PFSK-1 (cell line): ENCODE results near the gene GH1.

Experiments used
- FOXP2 ChIP-seq: optimal IDR thresholded peaks from 2 replicates; pipeline ENCODE3; 2011; ENCODE audit warnings: borderline replicate concordance, control low read depth, inconsistent platforms; ENCODE audit not compliant: insufficient read depth; ENCODE audit errors: extremely low read length, extremely low read depth
- POLR2AphosphoS5 ChIP-seq: IDR thresholded peaks from 2 replicates; pipeline ENCODE4 v1.6.1; 2012; ENCODE audit warnings: low read depth, mild to moderate bottlenecking, control low read depth, low read length, moderate library complexity
- REST ChIP-seq, 2 experiments: IDR thresholded peaks; 2 replicates each; pipeline versions ENCODE4 v1.6.1 to v1.8.0; 2011 to 2012; ENCODE audit warnings: low read depth in 2 of 2, low read length in 2 of 2, control low read depth in 1 of 2, inconsistent platforms in 1 of 2, mild to moderate bottlenecking in 1 of 2, moderate library complexity in 1 of 2; ENCODE audit not compliant: insufficient read depth in 1 of 2
- SIN3A ChIP-seq: IDR thresholded peaks from 2 replicates; pipeline ENCODE4 v1.6.1; 2012; ENCODE audit warnings: mild to moderate bottlenecking, low read length, moderate library complexity, borderline replicate concordance; ENCODE audit not compliant: insufficient read depth
- TAF1 ChIP-seq: IDR thresholded peaks from 2 replicates; pipeline ENCODE4 v1.6.1; 2012; ENCODE audit warnings: low read length, control low read depth, borderline replicate concordance; ENCODE audit not compliant: insufficient read depth

GH1 gene

GRCh38 chr17:63918305-63918704, 334 bp downstream of the GH1 start:
- TF ChIP-seq POLR2AphosphoS5: no peak
- no peak for TF ChIP-seq REST (IDR thresholded peaks at IDR 0.05; ENCODE audit: insufficient read depth in 1 of 2, low read depth in 2 of 2, low read length in 2 of 2)
- no peak for TF ChIP-seq TAF1
- TF ChIP-seq SIN3A: no peak
- no peak for TF ChIP-seq FOXP2

GRCh38 chr17:63917646-63918045, 993 bp downstream of the GH1 start:
- TF ChIP-seq FOXP2 (no peak), SIN3A (no peak), REST (IDR thresholded peaks at IDR 0.05; ENCODE audit: insufficient read depth in 1 of 2, low read depth in 2 of 2, low read length in 2 of 2) (no peak), POLR2AphosphoS5 (no peak), TAF1 (no peak)

- no peak for TF ChIP-seq SIN3A
- no peak for TF ChIP-seq REST (IDR thresholded peaks at IDR 0.05; ENCODE audit: insufficient read depth in 1 of 2, low read depth in 2 of 2, low read length in 2 of 2)
- TF ChIP-seq POLR2AphosphoS5: no peak
- no peak for TF ChIP-seq FOXP2
- TF ChIP-seq TAF1: no peak
These were observed 2.0 kb downstream of the GH1 start for GRCh38 chr17:63916566-63917185.

GRCh38 chr17:63914471-63914870, 4.2 kb downstream of the GH1 start:
- TF ChIP-seq SIN3A: no peak
- TF ChIP-seq POLR2AphosphoS5: no peak
- no peak for TF ChIP-seq TAF1
- TF ChIP-seq REST (IDR thresholded peaks at IDR 0.05; ENCODE audit: insufficient read depth in 1 of 2, low read depth in 2 of 2, low read length in 2 of 2): no peak
- no peak for TF ChIP-seq FOXP2

- TF ChIP-seq TAF1 (no peak), REST (IDR thresholded peaks at IDR 0.05; ENCODE audit: insufficient read depth in 1 of 2, low read depth in 2 of 2, low read length in 2 of 2) (no peak)
These were observed 7.0 kb downstream of the GH1 start for GRCh38 chr17:63911657-63912100.
